HepG2 (cell line): Measurements from ENCODE around the gene SEC23IP. TPM values are rescaled to one million over a fixed set of nuclear protein-coding genes. Genes with fewer than 3 reads are reported as not detected.
"Not testable (repeated sequence)": the region's sequence is repeated elsewhere in the genome, so short reads cannot be mapped to it uniquely, and the experiment has no call there.

Source experiments
- ATAC-seq: fragments of 200-7000 bp; cut with Tn5 transposase; 3 replicates; pipeline ENCODE4 v1.9.1; 2020; ENCODE audit warnings: mild to moderate bottlenecking, moderate library complexity
- BruUV-seq: library from RNA; stranded (reverse); fragments of 400-500 nt; replicated peaks from 2 replicates; lab custom pipeline; 2021; lab: Mats Ljungman, UMichigan
- CTCF ChIA-PET: fragments of 300-600 bp; formaldehyde crosslinking; extraction: SDS; loops from one replicate; lab custom pipeline; 2021; ENCODE audit warnings: low total read pairs, inconsistent platforms, low intra/inter-chr PET ratio; lab: Yijun Ruan, JAX
- POLR2A ChIA-PET: fragments of 350-600 bp; sonication (Branson Sonifier 250); formaldehyde crosslinking; loops from one replicate; lab custom pipeline; 2020; ENCODE audit warnings: antibody characterized with exemption, inconsistent platforms; lab: Yijun Ruan, JAX
- DNase-seq: peaks from one replicate; pipeline ENCODE4 v3.0.0-alpha.2; 2015; ENCODE audit warnings: low spot score
- FAIRE-seq: peaks from 3 replicates; lab custom pipeline; 2011; peaks lifted over from hg19 to GRCh38; lab: Jason Lieb, UNC
- H2AFZ ChIP-seq: one replicate; pipeline ENCODE4 v1.6.1; 2011; ENCODE audit warnings: low read length, inconsistent platforms
- H3K27ac ChIP-seq: fragments of 300-600 bp; 3 replicates; pipeline ENCODE4 v1.8.0; 2011; ENCODE audit warnings: mixed run types, mild to moderate bottlenecking, mixed read lengths, low read length, inconsistent platforms; ENCODE audit not compliant: insufficient read depth; ENCODE audit errors: extremely low read length
- H3K27me3 ChIP-seq, 2 experiments: fragments of 200-600 bp in 1 of 2; 2 replicates in 1 of 2; 3 replicates in 1 of 2; pipeline versions ENCODE4 v1.6.0 to v1.8.0; 2011; ENCODE audit warnings: low read length in 2 of 2, mild to moderate bottlenecking in 2 of 2, moderate library complexity in 2 of 2, inconsistent platforms in 1 of 2; ENCODE audit not compliant: insufficient read depth in 2 of 2, control insufficient read depth in 1 of 2
- H3K36me3 ChIP-seq, 2 experiments: fragments of 200-600 bp in 1 of 2; replicated peaks in 1 of 2; 2 replicates in 1 of 2; 3 replicates in 1 of 2; pipeline versions ENCODE4 v1.5.1 to v1.8.0; 2011; ENCODE audit warnings: low read length in 2 of 2, inconsistent platforms in 1 of 2; ENCODE audit not compliant: insufficient read depth in 2 of 2, control insufficient read depth in 1 of 2
- H3K4me1 ChIP-seq: 2 replicates; pipeline ENCODE4 v1.5.1; 2012; ENCODE audit warnings: low read length, inconsistent platforms; ENCODE audit not compliant: insufficient read depth
- H3K4me2 ChIP-seq: 2 replicates; pipeline ENCODE4 v1.6.0; 2011; ENCODE audit warnings: low read depth, low read length, inconsistent platforms
- H3K4me3 ChIP-seq, 3 experiments: fragments of 200-600 bp in 1 of 3; sonication (generic), shearing (Covaris generic) in 1 of 3; replicated peaks in 1 of 3; 2 replicates each; pipeline ENCODE4 v1.5.1; 2011 to 2016; ENCODE audit warnings: low read length in 3 of 3, inconsistent platforms in 2 of 3, low read depth in 2 of 3, mild to moderate bottlenecking in 2 of 3, control low read depth in 1 of 3, mixed read lengths in 1 of 3; ENCODE audit not compliant: insufficient read depth in 1 of 3
- H3K79me2 ChIP-seq: one replicate; pipeline ENCODE4 v1.6.1; 2011; ENCODE audit warnings: low read length, inconsistent platforms; ENCODE audit not compliant: insufficient read depth
- H3K9ac ChIP-seq: 2 replicates; pipeline ENCODE4 v1.6.0; 2011; ENCODE audit warnings: mild to moderate bottlenecking, low read depth, low read length, inconsistent platforms; ENCODE audit not compliant: insufficient read depth
- H3K9me3 ChIP-seq: 2 replicates; pipeline ENCODE4 v1.5.1; 2012; ENCODE audit warnings: mild to moderate bottlenecking, low read length
- H4K20me1 ChIP-seq: 2 replicates; pipeline ENCODE4 v1.6.0; 2011; ENCODE audit warnings: inconsistent platforms, mild to moderate bottlenecking, low read length, moderate library complexity; ENCODE audit not compliant: insufficient read depth
- ARID2 ChIP-seq: sonication (generic); formaldehyde crosslinking; IDR thresholded peaks from 2 replicates; pipeline ENCODE4 v1.8.1; 2022; ENCODE audit warnings: mild to moderate bottlenecking, missing genetic modification reagents, borderline replicate concordance
- ERF ChIP-seq: IDR thresholded peaks from 2 replicates; pipeline ENCODE4 v1.6.1; 2018; ENCODE audit warnings: missing biosample characterization, missing genetic modification reagents
- HIVEP1 ChIP-seq: sonication (generic); formaldehyde crosslinking; IDR thresholded peaks from 2 replicates; pipeline ENCODE4 v1.4.0; 2020; ENCODE audit warnings: mild to moderate bottlenecking, missing genetic modification reagents
- KDM5A ChIP-seq: fragments of 200-600 bp; sonication (generic); IDR thresholded peaks from 2 replicates; pipeline ENCODE4 v1.7.0; 2018; ENCODE audit warnings: antibody characterized with exemption, mild to moderate bottlenecking, low read length, borderline replicate concordance
- KDM5B ChIP-seq: sonication (generic); formaldehyde crosslinking; IDR thresholded peaks from 2 replicates; pipeline ENCODE4 v1.4.0; 2020; ENCODE audit warnings: missing genetic modification reagents, mild to moderate bottlenecking, borderline replicate concordance
- KDM6A ChIP-seq: IDR thresholded peaks from 2 replicates; pipeline ENCODE4 v1.6.1; 2016; ENCODE audit warnings: low read depth
- SNAI1 ChIP-seq: sonication (generic); formaldehyde crosslinking; IDR thresholded peaks from 2 replicates; pipeline ENCODE4 v1.5.0; 2020; ENCODE audit warnings: mild to moderate bottlenecking, missing genetic modification reagents, borderline replicate concordance
- ZNF20 ChIP-seq: sonication (generic); formaldehyde crosslinking; IDR thresholded peaks from 2 replicates; pipeline ENCODE4 v1.4.0; 2020; ENCODE audit warnings: mild to moderate bottlenecking, moderate library complexity, missing genetic modification reagents
- ZNF33B ChIP-seq: sonication (generic); formaldehyde crosslinking; IDR thresholded peaks from 2 replicates; pipeline ENCODE4 v1.5.1; 2020; ENCODE audit warnings: mild to moderate bottlenecking, missing genetic modification reagents
- ZNF354B ChIP-seq: sonication (generic); formaldehyde crosslinking; IDR thresholded peaks from 2 replicates; pipeline ENCODE4 v1.8.0; 2022; ENCODE audit warnings: mild to moderate bottlenecking, missing genetic modification reagents
- ZNF772 ChIP-seq: sonication (generic); formaldehyde crosslinking; IDR thresholded peaks from 2 replicates; pipeline ENCODE4 v1.5.0; 2020; ENCODE audit warnings: mild to moderate bottlenecking, missing genetic modification reagents
- ZNF878 ChIP-seq: sonication (generic); formaldehyde crosslinking; IDR thresholded peaks from 2 replicates; pipeline ENCODE4 v1.8.1; 2023; ENCODE audit warnings: mild to moderate bottlenecking, missing genetic modification reagents, moderate library complexity
- WGBS: methylation state at CpG from one replicate; pipeline ENCODE4 v1.1.6; 2017; ENCODE audit warnings: low lambda C conversion rate; 5-methylcytosine and 5-hydroxymethylcytosine counted together
- in situ Hi-C: cut with HindIII; loops from 2 replicates; pipeline ENCODE4 v1.10.0; 2017; ENCODE audit warnings: low pct_unique_long_range_greater_than_20kb; ENCODE audit not compliant: extremely low pct_ligation_motif_present
- intact Hi-C: fragments of 100-400 bp; cut with micrococcal nuclease; formaldehyde crosslinking; loops from one replicate; pipeline ENCODE4 v1.10.0; 2022; ENCODE audit not compliant: unreplicated experiment
- polyA plus RNA-seq, 8 experiments: library from polyadenylated mRNA; depleted of rRNA in 3 of 8; stranded (reverse) in 7 of 8; unstranded in 1 of 8; fragments of >200 nt; fragmentation: Illumina TruSeq in 4 of 8; extraction: Trizol in 4 of 8; gene quantifications; 2 replicates each; pipeline versions ENCODE4 v1.2.1 to v1.2.3, GENCODE V29; 2011 to 2016; ENCODE audit warnings: low read depth in 4 of 8, missing spikeins in 1 of 8, mixed read lengths in 1 of 8; ENCODE audit not compliant: insufficient read depth in 1 of 8
- total RNA-seq, 5 experiments: library from RNA; depleted of rRNA; stranded (reverse); fragments of >200 nt; fragmentation: Illumina TruSeq; extraction: Trizol; gene quantifications; 2 replicates each; pipeline ENCODE4 v1.2.3, GENCODE V29; 2016; ENCODE audit warnings: low read depth in 1 of 5

SEC23IP gene
- total and polyA plus RNA-seq, 2 of the 13 experiments (the other 11 are each of a cell fraction or from before 2014, with no cell fraction given): 32.3 to 57.7 TPM

DNA sequence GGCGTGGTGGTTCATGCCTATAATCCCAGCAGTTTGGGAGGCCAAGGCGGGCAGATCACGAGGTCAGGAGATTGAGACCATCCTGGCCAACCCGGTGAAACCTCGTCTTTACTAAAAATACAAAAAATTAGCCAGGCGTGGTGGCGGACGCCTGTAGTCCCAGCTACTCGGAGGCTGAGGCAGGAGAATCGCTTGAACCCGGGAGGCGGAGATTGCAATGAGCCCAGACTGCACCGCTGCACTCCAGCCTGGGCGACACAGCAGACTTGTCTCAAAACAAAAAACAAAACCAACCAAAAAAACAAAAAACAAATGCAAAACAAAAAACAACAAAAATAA is 712 bp upstream of the SEC23IP start:
- H2AFZ ChIP-seq, in situ Hi-C loops, DNase-seq, CTCF ChIA-PET, BruUV-seq, H3K27me3 ChIP-seq, ATAC-seq, H4K20me1 ChIP-seq, FAIRE-seq, H3K9me3 ChIP-seq, H3K36me3 ChIP-seq: not testable (repeated sequence)
- TF ChIP-seq KDM5B (CRISPR knock-in tag): 0 out of 2 replicates have a peak, but pooled peaks have one; percentile 3
- 0 out of 2 replicates have a peak, but pooled peaks have one; percentile 10 for TF ChIP-seq ZNF878
- TF ChIP-seq ZNF20 (CRISPR knock-in tag): 0 out of 2 replicates have a peak, but pooled peaks have one; percentile 21
- 0 out of 2 replicates have a peak, but pooled peaks have one; percentile 6 for TF ChIP-seq SNAI1 (CRISPR knock-in tag)
- TF ChIP-seq ZNF33B (CRISPR knock-in tag): 0 out of 2 replicates have a peak, but pooled peaks have one; percentile 1
- WGBS: 91% methylated on average over 14 of the region's 14 CpGs
- Histone ChIP-seq H3K79me2 (peaks cover 36% of the 10 kb centered on the region), H3K27ac (peak overlapping the region; percentile 74), H3K4me3 (peak overlapping the region; percentile 81 to 96 (median 87); a peak in 5 of 6 replicates), H3K4me2 (peak overlapping the region; percentile 97), H3K4me1 (peaks cover 63% of the 10 kb centered on the region), H3K9ac (peak overlapping the region; percentile 83)
- POLR2A ChIA-PET: interaction anchor here (0.7 to 5.7 kb wide), 11 partner anchors 9 to 1137 kb away, joined by 3 to 79 read pairs (median 4); partner anchors contain the start of genes BAG3, CACUL1, INPP5F and MCMBP
- intact Hi-C loops: loop anchor here (2.0 kb wide), 1 partner anchor 19 kb away; the partner anchor contains the start of gene MCMBP

DNA sequence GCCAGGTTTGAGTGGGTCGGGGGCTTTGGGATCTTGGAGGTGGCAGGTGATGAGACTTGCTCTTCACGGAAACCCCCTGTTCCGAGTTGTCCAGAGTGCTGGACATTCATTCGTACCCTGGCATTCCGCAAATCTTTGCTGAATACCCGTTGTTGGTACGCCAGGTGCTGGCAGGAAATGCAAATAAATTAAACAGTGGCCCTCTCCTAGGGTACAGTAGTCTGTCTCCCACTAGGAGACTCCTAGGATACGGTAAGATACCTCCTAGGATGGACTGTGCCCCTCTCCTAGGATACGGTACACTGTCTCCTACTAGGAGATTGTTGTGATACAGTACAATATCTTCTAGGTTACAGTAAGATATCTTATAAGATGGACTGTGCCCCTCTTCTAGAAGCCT is 544 bp downstream of the SEC23IP start:
- peaks cover 14% of the 10 kb centered on the region for H4K20me1 ChIP-seq
- DNase-seq: no peak
- H3K9me3 ChIP-seq: no peaks in the 10 kb centered on the region
- ChIA-PET POLR2A (interaction anchor here (1.0 to 5.7 kb wide), 8 partner anchors 8 to 242 kb away, joined by 3 to 79 read pairs (median 7); partner anchors contain the start of genes BAG3, INPP5F and MCMBP), CTCF (no interaction called here)
- H3K79me2 ChIP-seq: peaks cover 46% of the 10 kb centered on the region
- peak overlapping the region; percentile 74 for H3K27ac ChIP-seq
- in situ Hi-C loops (no loop called here), intact Hi-C loops (loop anchor here (2.0 kb wide), 1 partner anchor 20 kb away; the partner anchor contains the start of gene MCMBP)
- WGBS: 2% methylated on average over 6 of the region's 9 CpGs
- H3K9ac ChIP-seq: peak overlapping the region; percentile 83
- peak overlapping the region; percentile 81 to 96 (median 87) for H3K4me3 ChIP-seq
- no peak for FAIRE-seq
- peak overlapping the region; percentile 97 for H3K4me2 ChIP-seq
- no peak overlapping the region for H2AFZ ChIP-seq
- peaks cover 0 to under 1% of the 10 kb centered on the region in 2 experiments; a peak in 2 of 5 replicates for H3K36me3 ChIP-seq
- TF ChIP-seq HIVEP1 (CRISPR knock-in tag): no peak
- TF ChIP-seq ARID2: peak; percentile 89; the same call in 1 of the 2 replicates
- 0 out of 2 replicates have a peak, but pooled peaks have one; percentile 23 for TF ChIP-seq ZNF354B (CRISPR knock-in tag)
- peak; percentile 10; the same call in 1 of the 2 replicates for TF ChIP-seq KDM5A
- TF ChIP-seq ZNF772: peak; percentile 28; the same call in 1 of the 2 replicates
- TF ChIP-seq KDM6A: no peak
- TF ChIP-seq ERF (CRISPR knock-in tag): no peak
- no TSS peak for BruUV-seq
- H3K4me1 ChIP-seq: peaks cover 72% of the 10 kb centered on the region
- ATAC-seq: peak; percentile 17
- H3K27me3 ChIP-seq: no peaks in the 10 kb centered on the region; a peak in 1 of 5 replicates
